ENCODE measurements around the gene ADGRD2.

DNA sequence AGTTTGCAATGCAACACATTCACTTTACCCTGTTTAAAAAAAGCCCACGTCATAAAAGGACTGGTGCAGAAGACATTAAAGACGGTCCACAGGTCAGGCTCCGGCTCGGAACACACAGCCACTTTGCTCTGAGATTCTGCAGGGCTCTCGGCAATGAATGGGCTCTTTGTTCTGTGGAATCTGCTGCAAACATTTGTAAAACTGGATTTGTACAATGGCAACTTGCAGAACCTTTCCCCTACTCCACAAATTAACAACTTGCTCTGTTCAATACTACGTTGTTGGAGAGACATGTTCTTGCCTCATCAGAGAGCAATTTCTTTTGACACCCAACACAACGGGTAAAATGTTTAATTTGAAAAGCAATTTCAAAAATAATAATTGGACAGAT, 70.0 kb downstream of the ADGRD2 start:
- TF ChIP-seq, protein P1, sequence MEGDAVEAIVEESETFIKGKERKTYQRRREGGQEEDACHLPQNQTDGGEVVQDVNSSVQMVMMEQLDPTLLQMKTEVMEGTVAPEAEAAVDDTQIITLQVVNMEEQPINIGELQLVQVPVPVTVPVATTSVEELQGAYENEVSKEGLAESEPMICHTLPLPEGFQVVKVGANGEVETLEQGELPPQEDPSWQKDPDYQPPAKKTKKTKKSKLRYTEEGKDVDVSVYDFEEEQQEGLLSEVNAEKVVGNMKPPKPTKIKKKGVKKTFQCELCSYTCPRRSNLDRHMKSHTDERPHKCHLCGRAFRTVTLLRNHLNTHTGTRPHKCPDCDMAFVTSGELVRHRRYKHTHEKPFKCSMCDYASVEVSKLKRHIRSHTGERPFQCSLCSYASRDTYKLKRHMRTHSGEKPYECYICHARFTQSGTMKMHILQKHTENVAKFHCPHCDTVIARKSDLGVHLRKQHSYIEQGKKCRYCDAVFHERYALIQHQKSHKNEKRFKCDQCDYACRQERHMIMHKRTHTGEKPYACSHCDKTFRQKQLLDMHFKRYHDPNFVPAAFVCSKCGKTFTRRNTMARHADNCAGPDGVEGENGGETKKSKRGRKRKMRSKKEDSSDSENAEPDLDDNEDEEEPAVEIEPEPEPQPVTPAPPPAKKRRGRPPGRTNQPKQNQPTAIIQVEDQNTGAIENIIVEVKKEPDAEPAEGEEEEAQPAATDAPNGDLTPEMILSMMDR (IDR thresholded peaks at IDR 0.05): no peak
- TF ChIP-seq POLR2A (IDR thresholded peaks at IDR 0.05): no peak

Data from testis (tissue), 2 donors.